ENCODE measurements around the gene TLR7.

DNA sequence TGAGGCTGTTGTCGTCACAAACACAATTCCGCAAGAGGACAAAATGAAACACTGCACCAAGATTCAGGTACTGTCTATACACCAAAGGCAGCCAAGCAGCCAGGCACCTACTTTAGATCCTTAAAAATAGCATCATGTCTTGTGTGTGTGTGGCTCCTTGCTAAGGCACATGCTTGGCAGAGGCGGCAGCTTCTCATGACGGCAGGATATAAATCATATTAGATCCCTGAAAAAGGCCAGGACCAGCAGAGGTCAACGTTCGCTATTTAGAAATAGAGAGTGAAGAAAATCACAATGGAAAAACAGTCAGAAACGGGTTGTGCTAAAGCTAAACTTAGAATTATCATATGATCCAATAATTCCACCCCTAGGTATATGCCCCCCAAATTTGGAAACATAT lies 46.1 kb upstream of the TLR7 start:
- TF ChIP-seq POLR2A (IDR thresholded peaks at IDR 0.05), result no peak
- TF ChIP-seq, protein P1, sequence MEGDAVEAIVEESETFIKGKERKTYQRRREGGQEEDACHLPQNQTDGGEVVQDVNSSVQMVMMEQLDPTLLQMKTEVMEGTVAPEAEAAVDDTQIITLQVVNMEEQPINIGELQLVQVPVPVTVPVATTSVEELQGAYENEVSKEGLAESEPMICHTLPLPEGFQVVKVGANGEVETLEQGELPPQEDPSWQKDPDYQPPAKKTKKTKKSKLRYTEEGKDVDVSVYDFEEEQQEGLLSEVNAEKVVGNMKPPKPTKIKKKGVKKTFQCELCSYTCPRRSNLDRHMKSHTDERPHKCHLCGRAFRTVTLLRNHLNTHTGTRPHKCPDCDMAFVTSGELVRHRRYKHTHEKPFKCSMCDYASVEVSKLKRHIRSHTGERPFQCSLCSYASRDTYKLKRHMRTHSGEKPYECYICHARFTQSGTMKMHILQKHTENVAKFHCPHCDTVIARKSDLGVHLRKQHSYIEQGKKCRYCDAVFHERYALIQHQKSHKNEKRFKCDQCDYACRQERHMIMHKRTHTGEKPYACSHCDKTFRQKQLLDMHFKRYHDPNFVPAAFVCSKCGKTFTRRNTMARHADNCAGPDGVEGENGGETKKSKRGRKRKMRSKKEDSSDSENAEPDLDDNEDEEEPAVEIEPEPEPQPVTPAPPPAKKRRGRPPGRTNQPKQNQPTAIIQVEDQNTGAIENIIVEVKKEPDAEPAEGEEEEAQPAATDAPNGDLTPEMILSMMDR (IDR thresholded peaks at IDR 0.05), result no peak

All from right lobe of liver (tissue), 4 donors.